Calu3 (cell line): ENCODE data around the gene UHMK1. TPM values are rescaled to one million over a fixed set of nuclear protein-coding genes. Genes with fewer than 3 reads are reported as not detected.

Experiments used
- BruUV-seq: library from RNA; stranded (reverse); fragments of 400-500 nt; replicated peaks from 2 replicates; lab custom pipeline; 2021; lab: Mats Ljungman, UMichigan
- CTCF ChIA-PET: fragments of 300-600 bp; sonication (Branson Sonifier 250); formaldehyde crosslinking; loops from one replicate; lab custom pipeline; 2022; ENCODE audit warnings: antibody characterized with exemption; lab: Charles Lee
- DNase-seq: peaks from one replicate; pipeline ENCODE4 v3.0.0; 2022
- H3K27ac Mint-ChIP-seq: one replicate; pipeline ENCODE4 v1.8.0; 2022; ENCODE audit warnings: mixed read lengths; ENCODE audit not compliant: unreplicated experiment
- H3K27me3 Mint-ChIP-seq: one replicate; pipeline ENCODE4 v1.8.0; 2022; ENCODE audit warnings: mixed read lengths; ENCODE audit not compliant: unreplicated experiment
- H3K36me3 Mint-ChIP-seq: one replicate; pipeline ENCODE4 v1.8.0; 2022; ENCODE audit warnings: mild to moderate bottlenecking, moderate library complexity, mixed read lengths; ENCODE audit not compliant: insufficient read depth, unreplicated experiment
- H3K4me1 Mint-ChIP-seq: one replicate; pipeline ENCODE4 v1.8.0; 2022; ENCODE audit warnings: mild to moderate bottlenecking, low read depth, mixed read lengths; ENCODE audit not compliant: unreplicated experiment
- H3K4me3 Mint-ChIP-seq: one replicate; pipeline ENCODE4 v1.8.0; 2022; ENCODE audit warnings: mild to moderate bottlenecking, low read depth, moderate library complexity, mixed read lengths; ENCODE audit not compliant: unreplicated experiment
- H3K9me3 Mint-ChIP-seq: one replicate; pipeline ENCODE4 v1.8.0; 2022; ENCODE audit warnings: low read depth, mixed read lengths; ENCODE audit not compliant: unreplicated experiment
- CTCF ChIP-seq: fragments of 200-600 bp; IDR thresholded peaks from one replicate; pipeline ENCODE4 v1.8.0; 2022; ENCODE audit warnings: antibody characterized with exemption; ENCODE audit not compliant: unreplicated experiment
- intact Hi-C: fragments of 100-400 bp; cut with micrococcal nuclease; formaldehyde crosslinking; loops from one replicate; pipeline ENCODE4 v1.10.0; 2022; ENCODE audit not compliant: unreplicated experiment
- total RNA-seq: library from RNA; stranded (reverse); gene quantifications from 2 replicates; pipeline ENCODE4 v1.2.3, GENCODE V29; 2022

The UHMK1 gene
- total RNA-seq, 1 experiment from 2014 or later = 98.1 TPM

- DNase-seq = no peak
- intact Hi-C loops = loop anchor here (5.0 kb wide), 1 partner anchor 63 kb away; the partner anchor contains the start of gene UHMK1
- TSS peak; percentile 96 for BruUV-seq
- Mint-ChIP-seq H3K9me3 (no peaks in the 10 kb centered on the region), H3K27ac (peak overlapping the region; percentile 72), H3K36me3 (peaks cover 23% of the 10 kb centered on the region), H3K4me3 (peak overlapping the region; percentile 84), H3K27me3 (no peaks in the 10 kb centered on the region), H3K4me1 (peaks cover 23% of the 10 kb centered on the region)
- CTCF ChIA-PET = interaction anchor here (1.6 kb wide), 1 partner anchor 203 kb away, joined by 6 read pairs; no protein-coding TSS in a partner anchor
- TF ChIP-seq CTCF = no peak
These were observed 62.9 kb downstream of the UHMK1 start for GRCh38 chr1:162560303-162561036.

- peak overlapping the region; percentile 84 for H3K4me3 Mint-ChIP-seq
- intact Hi-C loops = loop anchor here (5.0 kb wide), 1 partner anchor 64 kb away; the partner anchor contains the start of gene UHMK1
- peaks cover 26% of the 10 kb centered on the region for H3K4me1 Mint-ChIP-seq
- CTCF ChIA-PET = interaction anchor here (1.6 kb wide), 1 partner anchor 203 kb away, joined by 6 read pairs; no protein-coding TSS in a partner anchor
- H3K27me3 Mint-ChIP-seq = no peaks in the 10 kb centered on the region
- peak overlapping the region; percentile 72 for H3K27ac Mint-ChIP-seq
- peak; percentile 99 for DNase-seq
- H3K9me3 Mint-ChIP-seq = no peaks in the 10 kb centered on the region
- no peak for TF ChIP-seq CTCF
- peaks cover 26% of the 10 kb centered on the region for H3K36me3 Mint-ChIP-seq
- BruUV-seq = no TSS peak
These were observed 63.5 kb downstream of the UHMK1 start for GRCh38 chr1:162561037-162561615.

GRCh38 chr1:162561616-162562469 lies 64.2 kb downstream of the UHMK1 start, which contains the start of gene UAP1:
TSS of gene UAP1 (plus strand) at chr1:162561722. CDS start at chr1:162566069, 4,347 bp downstream.
- DNase-seq = no peak
- no peak for TF ChIP-seq CTCF
- H3K27ac Mint-ChIP-seq = peak within 1 kb of the TSS; percentile 72
- H3K36me3 Mint-ChIP-seq = peaks cover 33% of the 10 kb centered on the region
- CTCF ChIA-PET = interaction anchor here (1.6 kb wide), 1 partner anchor 204 kb away, joined by 6 read pairs; no protein-coding TSS in a partner anchor
- BruUV-seq = no TSS peak
- peaks cover 29% of the 10 kb centered on the region for H3K4me1 Mint-ChIP-seq
- intact Hi-C loops = loop anchor here (5.0 kb wide), 1 partner anchor 65 kb away; the partner anchor contains the start of gene UHMK1
- no peaks in the 10 kb centered on the region for H3K9me3 Mint-ChIP-seq
- no peaks in the 10 kb centered on the region for H3K27me3 Mint-ChIP-seq
- H3K4me3 Mint-ChIP-seq = peak within 1 kb of the TSS; percentile 84

GRCh38 chr1:162562470-162562828 lies 64.8 kb downstream of the UHMK1 start:
- Mint-ChIP-seq H3K9me3 (no peaks in the 10 kb centered on the region), H3K27me3 (no peaks in the 10 kb centered on the region), H3K36me3 (peaks cover 39% of the 10 kb centered on the region), H3K4me3 (peak overlapping the region; percentile 84), H3K4me1 (peaks cover 33% of the 10 kb centered on the region), H3K27ac (peak overlapping the region; percentile 72)
- CTCF ChIA-PET = interaction anchor here (0.6 kb wide), 2 partner anchors 54 to 307 kb away, joined by 4 read pairs; no protein-coding TSS in a partner anchor
- intact Hi-C loops = loop anchor here (5.0 kb wide), 1 partner anchor 65 kb away; the partner anchor contains the start of gene UHMK1
- DNase-seq = no peak
- no peak for TF ChIP-seq CTCF
- BruUV-seq = TSS peak; percentile 25
